HEK293T (cell line): Measurements from ENCODE around the gene STK39.

Experiments
- CTCF ChIA-PET: fragments of 350-600 bp; formaldehyde crosslinking; extraction: SDS; loops from one replicate; lab custom pipeline; 2021; ENCODE audit warnings: antibody characterized with exemption, inconsistent platforms; lab: Yijun Ruan, JAX
- POLR2A ChIA-PET: fragments of 350-600 bp; formaldehyde crosslinking; extraction: SDS; loops from one replicate; lab custom pipeline; 2020; ENCODE audit warnings: antibody characterized with exemption, inconsistent platforms; lab: Yijun Ruan, JAX
- DNase-seq: peaks from one replicate; pipeline ENCODE4 v3.0.0; 2012; ENCODE audit warnings: mixed read lengths; ENCODE audit errors: extremely low spot score
- ARNT ChIP-seq: fragments of 450-650 bp; IDR thresholded peaks from 2 replicates; pipeline ENCODE4 v1.6.1; 2017; ENCODE audit warnings: mild to moderate bottlenecking
- BHLHE40 ChIP-seq: fragments of 450-650 bp; IDR thresholded peaks from 2 replicates; pipeline ENCODE4 v1.6.1; 2016; ENCODE audit warnings: mild to moderate bottlenecking, moderate library complexity, borderline replicate concordance
- CTBP1 ChIP-seq: fragments of 450-650 bp; IDR thresholded peaks from 2 replicates; pipeline ENCODE4 v1.6.1; 2016; ENCODE audit warnings: borderline replicate concordance
- ELF4 ChIP-seq: fragments of 450-650 bp; IDR thresholded peaks from 2 replicates; pipeline ENCODE4 v1.6.1; 2017; ENCODE audit warnings: antibody characterized with exemption
- FOXA1 ChIP-seq: fragments of 450-650 bp; IDR thresholded peaks from 2 replicates; pipeline ENCODE4 v1.6.1; 2016; ENCODE audit warnings: mild to moderate bottlenecking
- FOXK2 ChIP-seq: fragments of 450-650 bp; IDR thresholded peaks from 2 replicates; pipeline ENCODE4 v1.6.1; 2016; ENCODE audit warnings: mild to moderate bottlenecking
- FOXM1 ChIP-seq: fragments of 450-650 bp; IDR thresholded peaks from 2 replicates; pipeline ENCODE4 v1.6.1; 2017; ENCODE audit warnings: mild to moderate bottlenecking, borderline replicate concordance
- HDGF ChIP-seq: fragments of 450-650 bp; IDR thresholded peaks from 2 replicates; pipeline ENCODE4 v1.6.1; 2017; ENCODE audit warnings: antibody characterized with exemption, borderline replicate concordance
- L3MBTL2 ChIP-seq: fragments of 450-650 bp; conservative IDR thresholded peaks from 2 replicates; pipeline ENCODE4 v1.6.1; 2016; ENCODE audit warnings: mild to moderate bottlenecking
- LEF1 ChIP-seq: fragments of 450-650 bp; IDR thresholded peaks from 2 replicates; pipeline ENCODE4 v1.6.1; 2017; ENCODE audit warnings: mild to moderate bottlenecking, borderline replicate concordance
- NFRKB ChIP-seq: fragments of 450-650 bp; IDR thresholded peaks from 2 replicates; pipeline ENCODE4 v1.6.1; 2016; ENCODE audit warnings: mild to moderate bottlenecking, moderate library complexity
- SP1 ChIP-seq: fragments of 450-650 bp; IDR thresholded peaks from 2 replicates; pipeline ENCODE4 v1.6.1; 2017
- SUZ12 ChIP-seq: fragments of 450-650 bp; IDR thresholded peaks from 2 replicates; pipeline ENCODE4 v1.6.1; 2016; ENCODE audit warnings: mild to moderate bottlenecking
- TARDBP ChIP-seq: fragments of 450-650 bp; IDR thresholded peaks from 2 replicates; pipeline ENCODE4 v1.6.1; 2016
- ZNF384 ChIP-seq: fragments of 450-650 bp; IDR thresholded peaks from 2 replicates; pipeline ENCODE4 v1.6.1; 2016
- TF ChIP-seq, protein P1 (sequence below): fragments of 450-650 bp; IDR thresholded peaks from 2 replicates; pipeline ENCODE4 v1.6.1; 2016

Gene STK39

DNA sequence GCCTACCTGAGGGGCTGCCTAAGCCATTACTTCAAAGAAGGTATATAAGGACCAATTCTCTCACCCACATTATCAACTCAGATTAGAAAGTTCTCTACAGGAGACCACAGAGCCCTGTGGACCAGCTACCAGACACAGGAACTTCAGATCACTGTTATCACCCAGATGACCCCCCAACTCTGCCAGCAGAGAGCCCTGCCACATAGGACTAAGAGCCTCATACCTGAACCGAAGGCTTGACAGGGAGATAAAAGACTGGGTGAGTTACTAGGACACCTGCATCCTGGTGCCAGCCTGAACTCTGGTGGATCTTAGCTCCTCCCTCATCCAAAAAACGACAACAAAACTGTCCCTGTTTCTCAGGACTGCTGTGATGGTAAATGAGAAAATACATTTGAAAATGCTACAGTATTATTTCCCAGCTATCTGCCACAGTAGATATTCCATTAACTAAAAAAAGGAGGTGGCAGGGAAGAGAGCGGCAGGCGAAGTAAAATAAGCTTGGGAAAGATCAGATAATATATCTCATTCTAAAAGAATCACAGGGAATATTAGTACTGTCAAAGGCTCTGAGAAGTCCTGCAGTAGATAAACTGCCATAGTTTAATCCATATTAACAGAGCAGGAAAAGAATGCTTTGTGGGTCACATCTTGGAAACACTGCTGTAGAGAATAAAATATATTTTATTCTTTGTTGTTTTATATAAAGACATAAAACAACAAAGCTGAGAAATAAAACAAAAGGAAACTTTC is 79.7 kb downstream of the STK39 start:
- no peak for DNase-seq
- CTCF ChIA-PET: no interaction called here
- POLR2A ChIA-PET: no interaction called here
- TF ChIP-seq HDGF: no peak
- TF ChIP-seq NFRKB: no peak
- TF ChIP-seq, protein P1, sequence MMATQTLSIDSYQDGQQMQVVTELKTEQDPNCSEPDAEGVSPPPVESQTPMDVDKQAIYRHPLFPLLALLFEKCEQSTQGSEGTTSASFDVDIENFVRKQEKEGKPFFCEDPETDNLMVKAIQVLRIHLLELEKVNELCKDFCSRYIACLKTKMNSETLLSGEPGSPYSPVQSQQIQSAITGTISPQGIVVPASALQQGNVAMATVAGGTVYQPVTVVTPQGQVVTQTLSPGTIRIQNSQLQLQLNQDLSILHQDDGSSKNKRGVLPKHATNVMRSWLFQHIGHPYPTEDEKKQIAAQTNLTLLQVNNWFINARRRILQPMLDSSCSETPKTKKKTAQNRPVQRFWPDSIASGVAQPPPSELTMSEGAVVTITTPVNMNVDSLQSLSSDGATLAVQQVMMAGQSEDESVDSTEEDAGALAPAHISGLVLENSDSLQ: no peak
- no peak for TF ChIP-seq FOXA1
- TF ChIP-seq CTBP1: no peak
- no peak for TF ChIP-seq LEF1
- no peak for TF ChIP-seq FOXM1
- no peak for TF ChIP-seq L3MBTL2
- TF ChIP-seq FOXK2: no peak
- no peak for TF ChIP-seq BHLHE40
- TF ChIP-seq ZNF384: no peak
- no peak for TF ChIP-seq SUZ12
- TF ChIP-seq ELF4: no peak
- no peak for TF ChIP-seq SP1
- no peak for TF ChIP-seq ARNT
- TF ChIP-seq TARDBP: no peak

DNA sequence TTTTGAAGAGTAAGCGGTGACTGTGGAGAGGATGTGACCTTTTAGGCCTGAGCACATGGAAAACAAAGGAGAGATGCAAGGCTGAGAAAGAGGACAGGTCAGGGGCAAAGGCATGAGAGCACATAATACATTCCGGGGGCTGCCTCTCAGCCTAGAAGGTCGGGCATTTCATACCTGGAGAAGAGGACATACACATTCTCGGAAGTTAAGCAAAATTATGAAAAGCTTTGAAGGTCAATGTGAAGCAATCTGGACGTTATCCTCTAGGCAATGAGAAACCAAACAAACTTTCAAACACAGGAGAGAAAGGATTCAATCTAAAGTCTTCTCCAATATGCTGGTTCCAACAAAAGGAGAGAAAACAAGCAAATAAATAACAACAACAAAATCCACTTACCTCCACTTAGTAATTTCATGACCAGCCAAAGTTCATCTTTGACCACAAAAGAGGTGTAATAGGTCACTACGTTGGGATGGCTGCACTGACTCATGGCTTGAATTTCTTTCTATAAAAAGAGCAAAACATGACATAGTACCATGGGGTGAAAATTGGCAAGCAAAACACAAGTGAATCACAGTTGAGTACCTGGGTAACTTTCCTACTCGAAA is 80.4 kb downstream of the STK39 start:
- POLR2A ChIA-PET: no interaction called here
- TF ChIP-seq, protein P1: no peak
- TF ChIP-seq SUZ12 (no peak), ZNF384 (no peak), BHLHE40 (no peak), FOXA1 (no peak), HDGF (no peak), FOXK2 (no peak), FOXM1 (no peak), ARNT (no peak), SP1 (no peak), L3MBTL2 (no peak), CTBP1 (no peak), NFRKB (no peak), LEF1 (no peak), ELF4 (no peak), TARDBP (no peak)
- DNase-seq: no peak
- CTCF ChIA-PET: no interaction called here

DNA sequence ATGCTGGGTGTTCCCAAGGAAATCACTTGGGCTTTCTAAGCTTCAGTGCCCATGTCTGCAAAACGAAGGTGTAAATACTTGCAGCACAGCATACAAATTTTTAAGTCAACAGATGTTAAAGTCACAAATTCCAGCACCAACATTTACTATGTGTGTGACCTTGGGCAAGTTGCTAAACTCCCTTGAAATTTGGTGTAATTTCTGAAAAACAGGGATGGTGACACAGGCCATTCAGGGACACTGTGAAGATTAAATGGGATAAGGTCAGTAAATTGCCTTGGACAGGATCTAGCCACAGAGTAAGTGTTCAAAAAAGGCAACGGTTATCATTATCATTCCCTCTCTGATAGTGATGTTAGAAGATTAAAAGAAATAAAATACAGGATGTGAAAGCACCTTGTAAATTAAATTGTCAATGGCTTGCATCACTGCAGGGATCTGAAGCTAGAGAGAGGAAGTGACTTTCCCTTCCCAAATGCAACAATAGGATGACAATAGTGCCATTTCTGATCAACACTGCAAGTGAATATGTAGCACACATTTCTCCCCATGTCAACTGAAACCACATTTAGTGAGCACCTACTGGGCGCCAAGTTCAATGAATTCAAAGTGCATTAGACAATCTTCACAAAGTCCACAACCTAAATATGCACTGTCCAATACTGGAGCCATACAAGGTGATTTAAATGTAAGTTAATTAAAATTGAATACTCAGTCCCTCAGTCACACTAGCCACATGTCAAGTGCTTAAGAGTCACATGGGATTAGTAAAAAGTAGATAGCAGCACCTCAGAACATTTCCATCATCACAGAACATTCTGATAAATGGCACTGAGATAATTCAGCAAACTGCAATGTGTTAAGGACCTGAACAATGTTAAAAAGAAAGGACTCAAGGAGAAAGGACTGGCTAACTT is 81.2 kb downstream of the STK39 start:
- CTCF ChIA-PET: no interaction called here
- POLR2A ChIA-PET: interaction anchor here (0.6 kb wide), 1 partner anchor 1661 kb away, joined by 3 read pairs; the partner anchor contains the start of gene UBR3
- no peak for DNase-seq
- TF ChIP-seq FOXM1 (no peak), FOXK2 (no peak), ZNF384 (no peak), FOXA1 (no peak), TARDBP (no peak), SUZ12 (no peak), L3MBTL2 (no peak), BHLHE40 (no peak), SP1 (no peak), LEF1 (no peak), NFRKB (no peak), CTBP1 (no peak), ARNT (no peak), ELF4 (no peak), HDGF (no peak)
- TF ChIP-seq, protein P1: no peak

DNA sequence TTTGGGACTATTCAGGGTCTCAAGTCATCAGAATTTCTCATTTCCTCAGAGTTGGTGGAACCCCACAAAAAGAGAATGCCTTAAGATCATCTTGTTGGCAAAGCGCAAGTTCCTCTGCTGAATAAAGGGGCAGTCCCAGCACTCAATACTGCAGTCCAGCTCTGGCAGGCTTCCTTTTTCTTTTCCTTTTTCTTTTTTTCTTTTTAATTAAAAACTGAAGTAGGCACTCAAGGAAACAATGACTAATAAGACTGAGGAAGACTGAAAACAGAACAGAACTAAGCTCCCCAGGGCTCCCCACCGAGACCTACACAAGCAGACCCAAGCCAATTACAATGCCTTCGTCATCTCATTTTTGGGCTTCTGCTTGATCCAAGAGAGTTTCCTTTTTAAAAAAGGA is 82.0 kb downstream of the STK39 start:
- ChIA-PET CTCF (no interaction called here), POLR2A (interaction anchor here (0.6 kb wide), 1 partner anchor 1662 kb away, joined by 3 read pairs; the partner anchor contains the start of gene UBR3)
- TF ChIP-seq SP1: no peak
- no peak for DNase-seq

DNA sequence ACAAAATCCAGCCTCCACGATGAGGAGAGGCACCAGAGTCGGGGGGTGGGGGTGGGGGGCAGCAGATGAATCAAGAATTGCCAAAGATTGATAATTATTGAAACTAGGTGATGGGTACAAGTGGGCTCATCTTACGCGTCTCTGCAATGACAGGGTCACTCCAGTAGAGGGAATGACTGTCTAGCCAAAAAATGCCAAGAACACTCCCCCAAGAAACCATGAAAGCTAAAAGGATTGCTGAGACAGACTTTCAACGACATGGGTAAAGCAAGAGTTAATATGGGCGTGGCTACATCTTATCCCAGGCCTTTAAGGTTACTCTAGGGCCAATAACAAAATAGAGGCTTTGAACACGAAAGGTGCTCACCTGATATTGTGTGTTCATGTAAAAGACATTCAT is 86.5 kb downstream of the STK39 start:
- DNase-seq: peak; percentile 31
- CTCF ChIA-PET: interaction anchor here (0.8 kb wide), 1 partner anchor 389 kb away, joined by 4 read pairs; no protein-coding TSS in a partner anchor
- POLR2A ChIA-PET: no interaction called here
- TF ChIP-seq FOXA1 (no peak), FOXK2 (no peak), L3MBTL2 (no peak), SUZ12 (no peak), LEF1 (no peak), NFRKB (no peak), TARDBP (no peak), BHLHE40 (no peak), HDGF (no peak)
- TF ChIP-seq, protein P1: no peak
